Activated CD4-positive, CD25-positive, alpha-beta regulatory T cell treated with anti-CD3 and anti-CD28 coated beads, Interleukin-2, amount 50 U/mL, for 72 hours (primary cell): ENCODE results near the gene CNDP1.
A peak's percentile ranks its signal among the peaks of the same experiment; 100 is the strongest.
"Not testable (repeated sequence)": the region's sequence is repeated elsewhere in the genome, so short reads cannot be mapped to it uniquely, and the experiment has no call there.

Source experiments
- DNase-seq: peaks from one replicate; pipeline ENCODE4 v3.0.0; 2021

Gene CNDP1

DNA sequence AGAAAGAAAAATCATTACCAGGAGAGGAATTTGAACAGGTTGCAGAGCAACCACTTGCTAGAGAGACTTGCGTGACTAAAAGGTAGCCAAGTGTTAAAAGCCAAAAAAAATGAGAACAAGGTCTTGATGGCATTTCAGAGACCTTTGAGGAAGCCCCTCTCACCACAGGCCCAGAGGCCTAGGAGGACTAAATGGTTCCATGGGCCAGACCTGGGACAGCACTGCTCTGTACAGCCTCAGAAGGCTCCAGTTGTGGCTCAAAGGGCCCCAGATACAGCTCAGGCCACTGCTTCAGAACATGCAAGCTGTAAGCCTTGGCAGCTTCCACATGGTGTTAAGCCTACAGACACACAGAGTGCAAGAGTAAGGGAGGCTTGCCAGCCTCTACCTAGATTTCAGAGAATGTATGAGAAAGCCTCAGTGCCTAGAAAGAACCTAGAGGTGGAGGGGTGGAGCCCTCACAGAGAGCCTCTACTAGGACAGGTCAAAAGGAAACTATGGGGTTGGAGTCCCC, 15.3 kb downstream of the CNDP1 start:
- DNase-seq: no peak

DNA sequence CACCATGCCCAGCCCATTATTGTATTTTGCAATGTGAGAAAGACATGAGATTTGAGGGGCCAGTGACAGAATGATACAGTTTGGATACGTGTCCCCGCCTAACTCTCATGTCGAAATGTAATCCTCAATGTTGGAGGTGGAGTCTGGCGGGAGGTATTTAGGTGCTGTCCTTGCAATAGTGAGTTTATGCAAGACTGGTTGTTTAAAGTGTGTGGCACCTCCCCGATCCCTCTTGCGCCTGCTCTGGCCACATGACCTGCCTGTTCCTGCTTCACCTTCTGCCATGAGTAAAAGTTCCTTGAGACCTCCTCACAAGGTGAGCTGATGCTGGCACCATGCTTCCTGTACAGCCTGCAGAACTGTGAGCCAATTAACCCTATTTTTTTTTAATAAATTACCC, 16.6 kb downstream of the CNDP1 start:
- no peak for DNase-seq

DNA sequence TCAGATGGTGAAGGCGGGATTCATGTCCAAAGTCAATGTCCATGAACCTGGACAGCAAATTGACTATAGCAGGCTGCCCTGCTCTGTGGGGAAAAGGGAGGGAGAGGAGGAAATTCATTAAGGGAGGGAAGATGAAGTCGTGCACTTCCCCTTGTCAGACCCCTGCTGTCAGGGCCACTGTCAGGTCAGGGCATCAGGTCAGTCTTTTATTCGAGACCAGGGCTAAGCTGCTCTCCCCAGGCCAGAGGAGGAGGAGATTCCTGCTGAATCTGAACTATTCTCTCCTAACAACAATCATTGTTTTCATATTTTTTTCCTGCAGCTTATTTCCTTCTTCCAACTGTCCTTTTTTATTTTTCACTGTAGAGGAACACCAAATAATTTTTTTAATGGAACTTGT, 17.2 kb downstream of the CNDP1 start:
- no peak for DNase-seq

DNA sequence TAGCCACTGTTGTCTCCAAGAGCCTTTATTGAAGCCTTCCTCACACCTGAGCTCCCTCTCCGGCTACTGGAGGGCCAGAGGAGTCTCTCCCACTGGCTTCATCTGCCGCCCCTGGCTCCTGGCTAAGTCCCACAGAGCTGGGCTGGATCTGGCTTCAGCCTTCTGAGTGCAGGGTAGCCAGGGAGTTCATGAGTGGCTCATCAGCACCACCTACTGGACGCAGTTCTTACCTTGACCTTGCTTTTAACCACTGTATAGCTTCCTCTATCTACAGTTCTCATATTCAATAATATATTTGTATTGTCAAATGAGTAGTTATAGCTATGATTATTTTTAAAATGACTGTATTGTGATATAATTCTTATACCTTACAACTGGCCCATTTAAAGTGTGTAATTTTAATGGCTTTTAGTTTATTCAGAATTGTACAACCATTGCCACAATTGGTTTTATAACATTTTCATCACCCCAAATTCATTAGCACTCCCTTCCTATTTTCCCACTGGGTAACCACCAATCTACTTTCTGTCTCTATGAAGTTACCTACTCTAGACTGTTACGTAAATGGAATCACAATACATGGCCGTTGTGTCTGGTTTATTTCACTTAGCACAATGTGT, 17.7 kb downstream of the CNDP1 start:
- peak; percentile 76 for DNase-seq

DNA sequence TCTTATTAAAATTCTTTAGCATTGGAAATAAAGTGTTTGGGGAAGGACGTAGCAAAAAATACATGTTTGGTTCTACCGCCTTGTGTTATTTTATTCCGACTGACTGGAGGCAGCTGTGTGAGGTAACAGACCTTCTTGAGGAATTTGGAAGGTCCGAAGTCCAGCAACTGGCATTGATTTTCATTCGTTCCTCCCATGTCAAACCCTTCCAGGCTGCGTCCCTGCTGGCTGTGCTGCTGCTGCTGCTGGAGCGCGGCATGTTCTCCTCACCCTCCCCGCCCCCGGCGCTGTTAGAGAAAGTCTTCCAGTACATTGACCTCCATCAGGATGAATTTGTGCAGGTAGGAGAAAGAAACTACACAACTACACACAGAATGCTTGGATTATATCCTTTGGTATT, 21.8 kb downstream of the CNDP1 start:
- DNase-seq: no peak

DNA sequence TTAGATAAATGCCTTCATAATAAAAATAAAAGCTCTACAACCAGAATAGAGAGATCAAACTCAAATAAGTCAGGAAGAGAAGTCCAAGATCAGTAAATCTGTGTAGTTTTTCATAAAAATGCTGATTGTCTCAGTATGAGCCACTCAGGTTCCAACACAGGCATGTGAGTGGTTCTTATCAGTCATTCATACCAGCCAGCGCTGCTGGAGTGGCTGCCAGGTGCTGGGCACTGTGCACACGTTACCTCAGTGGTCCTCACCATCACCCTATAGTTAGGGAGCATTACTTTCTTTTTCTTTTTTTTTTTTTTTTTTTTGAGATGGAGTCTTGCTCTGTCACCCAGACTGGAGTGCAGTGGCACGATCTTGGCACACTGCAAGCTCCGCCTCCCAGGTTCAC, 23.8 kb downstream of the CNDP1 start:
- no peak for DNase-seq

DNA sequence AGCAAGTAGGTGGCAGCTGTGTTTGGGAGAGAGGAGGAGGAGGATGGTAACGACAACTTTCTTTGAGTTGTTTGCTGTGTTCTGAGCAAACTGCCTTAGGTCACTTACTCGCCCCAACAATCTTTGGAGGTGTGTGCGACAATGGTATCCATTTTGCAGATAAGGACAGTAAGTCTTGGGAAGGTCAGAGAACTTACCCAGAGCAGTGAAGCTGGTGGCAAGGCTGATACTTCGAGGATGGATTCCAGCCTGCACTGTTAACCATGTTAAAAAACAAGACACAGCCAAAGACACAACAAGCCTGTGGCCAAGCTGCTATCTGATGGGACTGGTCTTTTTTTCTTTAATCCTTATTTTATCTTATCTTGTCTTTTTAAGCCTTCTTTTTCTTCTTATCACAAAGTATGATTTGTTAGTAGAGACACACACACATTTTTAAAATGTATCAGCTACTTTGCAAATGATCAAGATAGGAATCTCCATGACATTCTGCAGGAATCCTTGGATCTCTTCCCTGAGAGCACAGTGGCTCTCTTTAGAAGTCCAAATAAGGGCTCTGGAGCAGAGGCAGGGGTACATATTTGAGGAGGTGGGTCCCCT, 27.9 kb downstream of the CNDP1 start:
- DNase-seq: no peak

DNA sequence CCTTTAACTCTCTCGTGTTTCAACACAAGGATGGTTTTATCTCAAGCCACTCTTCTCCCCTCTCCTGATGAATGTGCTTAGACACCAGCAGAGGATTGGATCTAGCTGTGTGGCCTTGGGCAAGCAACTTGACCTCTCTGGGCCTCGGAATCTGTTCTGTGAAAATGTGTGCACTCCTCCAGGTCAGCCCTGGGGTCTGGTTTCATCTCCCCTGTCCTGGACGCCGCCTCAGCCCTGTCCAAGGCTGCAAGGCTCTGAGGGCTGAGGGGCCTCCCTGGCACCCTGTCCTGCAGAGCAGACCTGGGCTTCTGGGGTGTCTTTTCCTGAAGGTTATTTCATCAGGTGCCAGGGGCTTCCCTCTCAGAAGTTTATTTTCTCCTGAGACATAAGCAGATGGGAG, 28.5 kb downstream of the CNDP1 start:
- DNase-seq: no peak

DNA sequence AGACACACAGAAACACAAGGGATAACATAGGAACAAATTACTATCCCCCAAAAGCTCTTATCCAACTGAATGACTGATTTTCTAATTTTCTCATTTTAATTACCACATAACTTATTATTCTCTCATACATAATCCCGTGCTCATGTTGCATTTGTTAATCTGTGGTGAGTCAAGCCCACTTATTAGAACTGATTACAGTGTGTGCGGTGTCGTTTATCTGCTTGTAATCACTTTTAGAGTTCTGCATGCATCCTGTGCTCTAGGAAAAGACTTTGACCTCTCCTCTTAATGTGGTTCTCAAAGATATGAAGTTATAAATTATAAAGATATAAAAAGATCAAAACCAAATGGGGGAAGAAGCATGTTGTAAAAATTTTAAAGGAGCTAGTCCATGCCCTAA, 29.7 kb downstream of the CNDP1 start:
- no peak for DNase-seq

DNA sequence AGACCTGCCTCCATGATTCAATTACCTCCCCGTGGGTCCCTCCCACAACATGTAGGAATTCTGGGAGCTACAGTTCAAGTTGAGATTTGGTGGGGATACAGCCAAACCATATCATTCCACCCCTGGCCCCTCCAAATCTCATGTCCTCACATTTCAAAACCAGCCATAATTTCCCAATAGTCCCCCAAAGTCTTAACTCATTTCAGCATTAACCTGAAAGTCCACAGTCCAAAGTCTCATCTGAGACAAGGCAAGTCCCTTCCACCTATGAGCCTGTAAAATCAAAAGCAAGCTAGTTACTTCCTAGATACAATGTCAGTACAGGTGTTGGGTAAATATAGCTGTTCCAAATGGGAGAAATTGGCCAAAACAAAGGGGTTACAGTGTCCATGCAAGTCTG, 30.9 kb downstream of the CNDP1 start:
- DNase-seq: not testable (repeated sequence)

DNA sequence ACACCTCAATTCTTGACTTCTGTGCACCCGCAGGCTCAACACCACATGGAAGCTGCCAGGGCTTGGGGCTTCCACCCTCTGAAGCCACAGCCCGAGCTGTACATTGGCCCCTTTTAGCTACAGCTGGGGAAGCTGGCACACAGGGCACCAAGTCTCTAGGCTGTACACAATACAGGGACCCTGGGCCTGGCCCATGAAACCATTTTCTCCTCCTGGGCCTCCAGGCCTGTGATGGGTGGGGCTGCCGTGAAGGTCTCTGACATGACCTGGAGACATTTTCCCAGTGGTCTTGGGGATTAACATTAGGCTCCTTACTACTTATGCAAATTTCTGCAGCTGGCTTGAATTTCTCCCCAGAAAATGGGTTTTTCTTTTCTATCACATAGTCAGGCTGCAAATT, 31.7 kb downstream of the CNDP1 start:
- DNase-seq: not testable (repeated sequence)

DNA sequence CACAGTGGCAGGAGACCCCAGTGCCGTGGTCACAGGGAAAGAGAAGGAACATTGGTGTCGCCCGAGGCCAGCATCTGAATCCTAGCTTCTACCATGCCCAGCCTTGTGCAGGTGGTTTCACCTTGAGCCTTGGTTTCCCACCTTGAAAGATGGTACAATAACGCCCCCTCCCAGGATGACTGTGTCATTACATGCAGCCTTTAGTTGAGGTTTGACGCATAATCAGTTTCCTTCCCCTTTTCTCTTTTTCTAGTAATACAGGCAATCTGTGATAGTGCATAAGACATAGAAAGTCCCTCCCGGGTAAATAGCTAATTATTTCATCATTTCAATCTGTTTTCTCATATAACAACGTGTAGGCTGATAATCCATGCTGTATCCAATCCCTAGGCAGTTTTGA, 33.5 kb downstream of the CNDP1 start:
- DNase-seq: no peak

DNA sequence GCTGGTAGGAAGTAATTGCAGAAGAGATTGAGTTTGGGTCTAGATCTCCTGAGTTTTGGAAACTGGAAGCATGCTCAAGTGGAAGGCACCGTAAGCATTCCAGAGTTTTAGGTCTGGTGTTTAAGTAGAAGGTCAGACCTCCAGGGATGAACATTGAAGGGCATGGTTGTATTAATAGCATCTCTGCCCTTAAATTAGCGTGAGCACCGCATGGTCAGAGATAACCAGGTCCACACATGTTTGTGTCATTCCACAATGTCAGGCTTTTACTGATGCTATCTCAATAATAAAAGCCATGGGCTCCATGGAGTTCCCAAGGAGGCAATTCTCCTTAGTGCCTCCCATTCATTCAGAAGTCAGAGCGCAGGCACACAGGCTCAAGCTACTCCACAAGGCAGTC, 35.1 kb downstream of the CNDP1 start:
- no peak for DNase-seq

DNA sequence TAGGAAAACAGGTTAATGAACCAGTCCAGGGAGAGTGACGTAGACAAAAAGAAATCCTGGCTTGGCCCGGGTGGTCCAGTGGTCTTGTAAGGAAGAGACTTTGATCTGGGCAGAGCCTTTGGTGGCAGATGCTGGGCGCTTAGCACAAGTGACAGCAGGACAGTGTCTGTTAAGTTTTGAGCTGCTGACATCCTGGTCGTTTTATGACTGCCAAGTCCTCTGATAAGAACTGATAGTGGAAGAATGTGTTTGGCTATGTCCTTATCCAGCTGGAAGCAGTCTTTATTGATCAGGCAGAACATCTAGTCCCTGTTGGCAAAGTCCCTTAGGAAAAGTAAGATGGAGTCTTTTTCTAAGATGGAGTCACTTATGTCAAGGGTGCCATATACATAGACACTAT, 36.0 kb downstream of the CNDP1 start:
- DNase-seq: no peak

DNA sequence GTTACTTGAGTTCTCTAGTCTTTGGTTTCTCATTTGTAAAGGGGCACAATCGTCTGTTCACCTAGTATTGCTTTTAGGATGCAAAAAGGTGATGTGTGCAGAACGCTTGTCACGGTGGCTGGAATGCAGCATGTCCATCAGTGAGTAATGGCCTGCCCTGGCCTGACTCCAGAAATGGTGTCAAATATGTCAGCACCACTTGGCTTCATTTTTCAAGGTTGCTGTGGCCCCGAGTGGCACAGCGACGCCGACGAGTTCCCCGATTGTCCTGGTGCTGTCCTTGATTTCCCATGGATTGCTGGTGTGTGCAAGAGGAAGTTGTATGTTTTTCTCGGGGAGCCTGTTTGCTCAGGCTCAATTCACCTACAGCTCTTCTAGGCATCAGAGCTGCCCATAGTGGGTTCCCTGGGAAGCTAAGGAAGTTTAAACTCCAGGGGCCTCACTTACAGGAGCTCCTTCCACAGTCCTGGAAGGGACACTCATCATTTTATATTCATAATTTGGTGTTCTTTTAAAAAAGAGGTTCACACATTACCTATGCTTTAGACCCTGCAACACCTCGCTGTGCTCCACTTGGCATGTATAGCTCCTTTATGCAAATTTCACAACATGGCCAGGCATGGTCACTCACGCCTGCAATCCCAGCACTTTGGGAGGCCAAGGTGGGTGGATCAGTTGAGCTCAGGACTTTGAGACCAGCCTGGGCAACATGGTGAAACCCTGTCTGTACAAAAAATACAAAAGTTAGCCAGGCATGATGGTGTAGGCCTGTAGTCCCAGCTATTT, 37.8 kb downstream of the CNDP1 start:
- DNase-seq: no peak

DNA sequence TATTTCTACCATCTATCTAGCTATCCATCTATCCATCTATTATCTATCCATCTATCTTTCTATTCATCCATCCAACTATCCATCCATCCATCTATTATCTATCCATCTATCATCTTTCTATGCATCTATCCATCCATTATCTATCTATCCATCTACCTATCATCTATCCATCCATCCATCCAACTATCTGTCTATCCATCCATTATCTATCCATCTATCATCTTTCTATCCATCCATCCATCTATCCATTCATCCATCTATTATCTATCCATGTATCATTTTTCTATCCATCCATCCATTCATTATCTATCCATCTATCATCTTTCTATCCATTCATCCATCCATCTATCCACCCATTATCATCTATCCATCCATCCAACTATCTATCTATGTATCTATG, 38.8 kb downstream of the CNDP1 start:
- DNase-seq: no peak

DNA sequence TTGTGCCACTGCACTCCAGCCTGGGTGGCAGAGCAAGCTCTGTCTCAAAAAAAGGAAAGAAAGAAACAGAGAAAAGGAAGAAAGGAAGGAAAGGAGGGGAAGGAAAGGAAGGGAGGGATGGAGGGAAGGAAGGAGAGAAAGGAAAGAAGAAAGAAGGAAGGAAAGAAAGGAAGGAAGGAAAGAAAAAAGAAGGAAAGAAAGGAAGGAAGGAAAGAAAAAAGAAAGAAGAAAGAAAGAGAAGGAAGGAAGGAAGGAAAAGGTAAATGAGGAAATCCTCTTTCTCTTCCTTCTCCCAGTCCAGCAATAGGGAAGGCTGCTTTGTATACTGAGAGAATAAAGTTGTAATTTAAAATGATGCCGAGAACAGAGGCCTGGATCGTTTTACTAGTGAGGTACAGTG, 40.6 kb downstream of the CNDP1 start:
- DNase-seq: no peak

DNA sequence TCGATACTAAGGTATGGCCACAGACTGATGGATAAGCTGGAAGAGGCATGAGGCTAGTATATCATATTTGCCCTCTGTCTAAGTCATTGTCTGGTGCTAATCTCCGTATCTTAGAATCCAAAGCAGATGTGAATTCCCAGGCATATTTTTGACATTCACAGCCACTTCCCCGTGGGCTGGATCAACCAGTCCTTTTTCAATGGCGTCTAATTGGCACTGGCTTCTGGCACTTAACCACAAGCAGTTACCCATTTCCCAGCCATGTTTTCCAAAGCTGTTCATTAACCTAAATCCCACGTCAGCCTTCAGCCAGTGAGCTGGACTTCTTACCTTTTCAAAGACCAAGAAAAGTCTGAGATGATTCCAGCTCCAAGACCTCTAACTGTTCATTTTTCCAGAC, 42.7 kb downstream of the CNDP1 start:
- DNase-seq: no peak

DNA sequence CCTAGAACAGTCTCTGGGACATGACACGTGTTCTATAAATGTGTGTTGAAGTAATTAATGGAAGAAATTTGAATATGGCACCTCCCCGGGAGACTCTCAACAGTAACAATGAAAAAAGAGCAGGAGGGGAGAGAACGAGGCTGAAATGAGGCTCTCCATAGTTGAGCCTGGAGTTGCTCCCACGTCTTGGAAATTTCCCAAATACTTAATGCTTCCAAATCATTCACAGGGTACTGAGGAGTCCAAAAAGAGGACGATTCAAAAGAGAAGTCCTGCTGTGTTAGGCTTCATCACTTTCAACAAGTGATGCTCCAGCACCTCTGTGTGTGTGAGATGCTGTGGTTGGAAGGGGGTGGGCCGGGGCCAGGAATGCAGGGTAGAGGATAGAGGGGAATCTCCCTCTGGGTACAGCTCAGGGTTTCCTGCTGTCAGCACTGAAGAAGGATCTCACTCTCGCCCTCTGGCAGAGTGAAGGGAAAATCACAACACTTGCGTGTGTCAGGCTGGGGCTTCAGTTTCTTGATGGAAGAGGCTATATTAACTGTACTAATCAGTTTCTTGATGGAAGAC, 45.3 kb downstream of the CNDP1 start:
- no peak for DNase-seq

DNA sequence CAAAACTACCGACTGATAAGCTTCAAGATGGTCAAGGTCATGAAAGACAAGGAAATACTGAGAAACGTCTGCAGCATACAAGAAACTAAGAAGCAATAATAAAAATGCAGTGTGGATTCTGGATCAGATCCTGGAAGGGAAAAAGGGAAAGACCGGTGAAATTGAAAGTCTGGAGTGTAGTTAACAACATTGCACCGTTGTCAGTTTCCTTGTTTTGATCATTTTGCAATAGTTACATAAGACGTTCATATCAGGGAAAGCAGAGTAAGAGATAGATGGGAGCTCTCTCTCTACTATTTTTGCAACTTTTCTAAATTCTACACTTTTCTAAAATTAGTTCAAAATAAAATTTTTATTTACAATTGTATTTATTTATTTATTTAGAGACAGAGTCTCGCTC, 48.3 kb downstream of the CNDP1 start:
- no peak for DNase-seq

DNA sequence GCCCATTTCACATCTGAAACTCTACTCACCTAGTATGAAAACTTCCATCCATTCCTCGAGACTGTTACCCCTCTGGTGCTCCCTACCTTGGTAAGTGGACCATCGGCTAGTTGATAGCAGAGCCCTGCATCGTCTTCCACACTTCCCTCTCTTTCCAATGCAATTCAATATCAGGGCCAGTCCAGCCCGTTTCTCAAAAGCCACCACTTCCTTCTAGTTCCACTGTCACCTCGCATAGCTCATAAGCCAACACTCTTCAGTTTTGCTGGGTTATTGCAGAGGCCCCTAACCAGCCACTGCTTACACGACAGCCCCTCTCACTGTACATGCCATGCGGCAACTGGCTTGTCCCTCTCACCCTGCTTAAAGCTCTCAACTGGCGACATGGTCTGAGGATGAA, 53.1 kb downstream of the CNDP1 start:
- DNase-seq: no peak

DNA sequence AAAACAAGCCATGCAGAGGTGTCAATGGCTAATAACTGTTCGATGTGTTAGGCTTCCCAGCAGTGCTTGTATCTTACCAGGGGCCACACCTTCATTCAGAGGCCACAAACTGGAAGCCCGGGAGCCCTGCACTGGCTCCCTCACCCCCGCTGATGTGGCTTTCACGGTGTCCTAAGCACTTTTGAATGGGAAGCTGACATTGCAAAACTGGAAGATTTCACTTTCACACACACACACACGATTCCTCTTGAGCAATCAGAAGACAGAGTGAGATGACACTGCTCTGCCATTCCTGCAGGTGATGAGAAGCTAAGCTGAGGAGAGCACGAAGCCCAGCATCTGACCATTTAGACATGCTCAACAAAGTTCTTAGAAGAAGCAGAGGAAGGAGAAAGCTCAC, 54.7 kb downstream of the CNDP1 start:
- DNase-seq: no peak

DNA sequence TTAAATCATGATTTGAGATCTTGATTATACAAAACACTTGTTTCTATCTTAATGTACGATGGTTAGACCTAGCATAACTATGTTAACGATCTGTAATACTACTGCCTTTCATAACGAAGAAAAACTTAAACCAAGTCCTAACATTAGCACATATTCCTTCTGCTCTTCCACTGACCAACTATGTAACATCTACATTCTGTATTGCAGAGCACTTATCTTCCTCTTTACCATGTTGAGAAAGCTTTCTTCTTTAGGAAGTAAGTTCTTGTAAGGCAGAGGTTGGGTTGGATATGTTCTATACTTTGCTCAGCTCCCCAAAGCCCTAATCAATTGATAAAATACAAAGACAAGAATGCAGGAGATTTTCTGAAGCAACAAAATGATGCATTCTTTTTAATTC, 55.5 kb downstream of the CNDP1 start:
- DNase-seq: no peak

DNA sequence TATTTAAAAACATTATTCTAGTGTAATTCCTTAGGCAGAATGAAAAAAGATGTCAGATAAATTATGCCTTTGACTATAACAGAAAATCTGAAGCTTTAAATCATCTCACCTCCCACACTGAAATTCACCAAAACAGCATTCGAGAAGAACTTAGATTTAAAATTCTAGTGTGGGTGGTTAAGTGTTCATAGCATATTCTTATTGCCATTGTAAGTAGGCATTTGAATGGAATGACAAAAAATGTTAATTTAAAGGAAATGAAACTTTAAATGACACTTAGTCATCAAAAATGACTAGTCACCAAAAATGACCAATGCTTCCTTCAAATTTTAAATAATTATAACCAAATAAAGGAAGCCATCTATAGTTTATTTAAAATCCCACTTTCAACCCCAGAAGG, 56.4 kb downstream of the CNDP1 start:
- no peak for DNase-seq
